Measurements from ENCODE around the gene COPZ1. TPM values are rescaled to one million over a fixed set of nuclear protein-coding genes. Genes with fewer than 3 reads are reported as not detected.

The COPZ1 gene
- total RNA-seq, 1 experiment from 2014 or later, result 104 TPM

GRCh38 chr12:54389134-54389508 lies 64.2 kb downstream of the COPZ1 start:
- no peak overlapping the region for H3K56ac ChIP-seq (ENCODE audit: insufficient read length, low read depth, low read length)
- no peaks in the 10 kb centered on the region for H3K9me3 ChIP-seq (ENCODE audit: control insufficient read depth, low read depth, low read length)
- peaks cover 26% of the 10 kb centered on the region for H3K23me2 ChIP-seq (ENCODE audit: insufficient read length, low read depth, low read length, poor library complexity, severe bottlenecking)
- peaks cover 19% of the 10 kb centered on the region for H3K27me3 Mint-ChIP-seq (ENCODE audit: low read depth)
- H3K4ac ChIP-seq (ENCODE audit: low read depth, low read length), result no peak overlapping the region
- WGBS (ENCODE audit: extremely low coverage, insufficient read length, low lambda C conversion rate), result no CpG with 5 or more reads among the region's 3 CpGs
- no peaks in the 10 kb centered on the region for H3K79me1 ChIP-seq (ENCODE audit: insufficient read depth, low read depth, low read length, poor library complexity, severe bottlenecking)
- H4K20me1 ChIP-seq (ENCODE audit: control insufficient read depth, insufficient read depth, insufficient read length), result no peaks in the 10 kb centered on the region
- no peaks in the 10 kb centered on the region for H3K9me3 Mint-ChIP-seq
- no peak overlapping the region for H2BK15ac ChIP-seq (ENCODE audit: low read depth, low read length)
- H3T11ph ChIP-seq (ENCODE audit: low read length), result no peak overlapping the region
- H3K36me3 Mint-ChIP-seq (ENCODE audit: insufficient read depth in 1 of 3, low read depth in 3 of 3), result peaks cover 0 to 1% (median 0%) of the 10 kb centered on the region in 3 experiments; a peak in 1 of 7 replicates
- no peak overlapping the region for H3K14ac ChIP-seq (ENCODE audit: insufficient read depth, low read length)
- no peak overlapping the region for H3K23ac ChIP-seq (ENCODE audit: insufficient read length, low read depth, low read length)
- no peak overlapping the region for H3K18ac ChIP-seq (ENCODE audit: insufficient read length, low read depth, low read length)
- H2BK20ac ChIP-seq (ENCODE audit: low read depth, low read length, poor library complexity, severe bottlenecking), result no peak overlapping the region
- H2BK120ac ChIP-seq (ENCODE audit: low read depth, low read length, poor library complexity, severe bottlenecking), result no peak overlapping the region
- no peaks in the 10 kb centered on the region for H3K27me3 ChIP-seq (ENCODE audit: insufficient read depth, low read length)
- no peak overlapping the region for H2BK5ac ChIP-seq (ENCODE audit: insufficient read length, low read length)
- H3K4me1 Mint-ChIP-seq, result peaks cover 80 to 84% of the 10 kb centered on the region in 2 experiments
- DNase-seq, result no peak
- H3K4me3 Mint-ChIP-seq, result no peak overlapping the region
- no peak overlapping the region for H2AK5ac ChIP-seq (ENCODE audit: insufficient read length, low read length)
- H3K4me2 ChIP-seq (ENCODE audit: insufficient read depth, insufficient read length, low read length), result no peak overlapping the region
- no peak overlapping the region for H3K27ac Mint-ChIP-seq
- H3K4me1 ChIP-seq (ENCODE audit: insufficient read depth, low read length), result peaks cover 31% of the 10 kb centered on the region
- no peaks in the 10 kb centered on the region; the same call in 1 of the 2 replicates for H3K79me2 ChIP-seq (ENCODE audit: insufficient read depth, low read length)
- no peak overlapping the region for H4K8ac ChIP-seq (replicated peaks; ENCODE audit: insufficient read length, low read depth, low read length)
- H2BK12ac ChIP-seq (ENCODE audit: insufficient read length, low read depth, low read length), result no peak overlapping the region
- H3K27ac ChIP-seq (ENCODE audit: insufficient read length, low read depth, low read length), result no peak overlapping the region
- no peak for TF ChIP-seq CTCF (conservative IDR thresholded peaks at IDR 0.05)
- H4K5ac ChIP-seq (ENCODE audit: insufficient read length, low read depth, low read length), result no peak overlapping the region
- no peak overlapping the region for H4K91ac ChIP-seq (ENCODE audit: insufficient read length, low read depth, low read length)
- no peak overlapping the region for H2AFZ ChIP-seq (ENCODE audit: low read length)
- no peak overlapping the region for H3K9ac ChIP-seq (ENCODE audit: extremely low read depth, insufficient read length, low read length)

Measured in H9 (cell line).